Mucosa of stomach (tissue), 1 donor: ENCODE results near the gene RPUSD1.
"Not testable (repeated sequence)": the region's sequence is repeated elsewhere in the genome, so short reads cannot be mapped to it uniquely, and the experiment has no call there.

ENCODE experiments used
- H3K27me3 ChIP-seq: one replicate; pipeline ENCODE4 v1.7.0; 2013; ENCODE audit warnings: mild to moderate bottlenecking, low read length; ENCODE audit not compliant: control insufficient read depth, insufficient read depth
- H3K36me3 ChIP-seq: one replicate; pipeline ENCODE4 v1.7.0; 2013; ENCODE audit warnings: low read length; ENCODE audit not compliant: control insufficient read depth, insufficient read depth
- H3K4me1 ChIP-seq: one replicate; pipeline ENCODE4 v1.7.0; 2013; ENCODE audit warnings: mild to moderate bottlenecking, low read length; ENCODE audit not compliant: control insufficient read depth, insufficient read depth
- H3K4me3 ChIP-seq: one replicate; pipeline ENCODE4 v1.7.0; 2013; ENCODE audit warnings: low read length
- H3K9ac ChIP-seq: one replicate; pipeline ENCODE4 v1.7.0; 2013; ENCODE audit warnings: mild to moderate bottlenecking, low read length, moderate library complexity
- H3K9me3 ChIP-seq: one replicate; pipeline ENCODE4 v1.7.0; 2013; ENCODE audit warnings: mild to moderate bottlenecking, low read length, moderate library complexity; ENCODE audit not compliant: control insufficient read depth
- donor health status: Pancreatic carcinoma.

RPUSD1 gene

DNA sequence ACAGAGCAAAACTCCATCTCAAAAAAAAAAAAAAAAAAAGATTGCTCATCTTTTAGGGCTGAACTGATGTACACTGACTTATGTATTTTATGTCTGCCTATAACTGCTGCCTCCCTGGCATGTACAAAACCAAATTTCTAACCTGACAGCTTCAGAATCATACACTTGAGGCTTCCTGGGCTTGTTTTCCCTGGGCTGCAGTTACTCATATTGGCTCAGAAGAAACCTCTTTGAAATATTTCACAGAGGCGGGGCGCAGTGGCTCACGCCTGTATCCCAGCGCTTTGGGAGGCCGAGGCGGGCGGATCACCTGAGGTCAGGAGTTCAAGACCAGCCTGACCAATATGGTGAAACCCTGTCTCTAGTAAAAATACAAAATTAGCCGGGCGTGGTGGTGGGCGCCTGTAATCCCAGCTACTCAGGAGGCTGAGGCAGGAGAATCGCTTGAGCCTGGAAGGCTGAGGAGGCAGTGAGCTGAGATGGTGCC, 34.0 kb downstream of the RPUSD1 start:
- not testable (repeated sequence) for H3K9ac ChIP-seq, H3K4me3 ChIP-seq, H3K4me1 ChIP-seq, H3K9me3 ChIP-seq, H3K36me3 ChIP-seq
- peaks cover 15% of the 10 kb centered on the region for H3K27me3 ChIP-seq

DNA sequence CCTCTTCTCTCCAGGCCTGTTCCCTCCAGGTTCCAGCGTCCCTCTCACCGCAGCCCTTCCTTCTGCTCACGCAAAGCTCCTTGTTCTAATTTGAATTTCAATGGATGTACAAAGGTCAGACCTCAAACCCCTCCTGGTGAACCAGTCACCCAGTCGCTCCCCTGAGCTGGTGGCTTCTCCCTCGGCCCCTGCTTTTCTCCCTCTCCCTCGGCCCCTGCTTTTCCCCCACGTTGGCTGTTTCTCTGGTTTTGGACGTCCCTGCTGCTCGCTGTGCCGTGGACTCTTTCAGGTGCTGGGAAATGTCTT, 36.2 kb downstream of the RPUSD1 start:
- H3K9ac ChIP-seq: no peak overlapping the region
- peaks cover 15% of the 10 kb centered on the region for H3K27me3 ChIP-seq
- peaks cover 5% of the 10 kb centered on the region for H3K4me1 ChIP-seq

DNA sequence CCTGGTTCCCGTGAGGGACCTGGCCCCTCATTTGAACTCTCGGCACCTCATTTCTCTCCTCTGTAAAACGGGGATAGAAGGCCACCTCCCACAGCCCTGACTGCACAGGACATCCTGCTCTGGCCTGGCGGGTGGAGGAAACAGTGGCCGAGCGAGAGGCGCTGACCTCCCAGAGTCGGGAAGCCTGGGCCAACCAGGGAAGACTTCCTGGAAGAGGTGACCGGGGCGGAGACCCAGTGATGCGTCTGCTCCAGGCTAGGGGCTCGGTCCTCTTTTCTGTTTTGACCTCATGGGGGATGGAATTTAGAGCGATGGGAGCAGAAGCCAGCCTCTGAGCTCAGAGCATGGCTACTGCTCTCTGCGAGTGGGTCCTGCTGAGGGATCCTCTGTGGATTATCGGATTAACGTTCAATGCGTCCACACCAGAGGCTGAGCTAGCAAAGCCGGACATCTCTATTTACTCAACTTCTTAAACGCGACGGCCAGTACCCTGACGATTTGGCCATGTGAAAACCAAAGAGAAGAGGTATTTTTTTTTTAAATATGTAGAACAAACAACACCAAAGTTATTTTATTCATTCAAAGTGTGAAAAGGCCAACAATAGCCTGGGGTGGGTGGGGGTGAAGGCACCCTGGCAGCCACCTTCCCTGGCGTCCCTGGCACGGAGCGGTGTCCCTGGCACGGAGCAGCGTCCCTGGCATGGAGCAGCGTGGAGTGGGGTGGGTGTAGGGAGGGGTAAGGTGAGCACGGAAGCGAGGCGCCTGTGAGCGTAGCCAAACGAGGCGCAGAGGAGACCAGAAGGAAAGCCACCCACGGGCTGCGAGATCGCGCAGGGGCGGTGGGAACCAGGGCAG, 36.8 kb downstream of the RPUSD1 start:
- H3K27me3 ChIP-seq: peaks cover 15% of the 10 kb centered on the region

More for the DNA sequence above, 36.2 kb downstream of the RPUSD1 start:
- Histone ChIP-seq H3K4me3 (no peak overlapping the region), H3K9me3 (no peaks in the 10 kb centered on the region), H3K36me3 (no peaks in the 10 kb centered on the region)

DNA sequence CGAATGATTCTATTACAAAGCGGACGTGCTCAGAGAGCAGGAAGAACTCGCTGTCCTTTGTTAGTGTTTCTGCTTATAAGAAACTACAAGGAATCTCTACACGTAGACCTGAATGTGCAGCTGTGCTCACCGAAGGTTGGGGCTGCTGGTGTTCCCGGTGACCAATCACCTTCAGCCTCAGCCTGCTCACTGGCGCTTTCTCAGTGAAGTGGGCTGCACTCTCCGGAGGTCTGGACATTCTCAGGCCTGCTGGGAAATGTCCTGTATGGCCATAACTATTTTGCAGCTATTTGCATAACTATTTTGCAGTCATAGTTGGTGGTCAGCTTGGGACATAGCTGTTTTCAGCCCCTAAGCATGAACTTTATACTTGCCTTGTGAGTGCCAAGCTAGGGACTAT, 37.7 kb downstream of the RPUSD1 start:
- Histone ChIP-seq H3K27me3 (peaks cover 15% of the 10 kb centered on the region), H3K9ac (no peak overlapping the region), H3K36me3 (no peaks in the 10 kb centered on the region), H3K4me1 (peaks cover 5% of the 10 kb centered on the region), H3K9me3 (no peaks in the 10 kb centered on the region), H3K4me3 (no peak overlapping the region)

More for the DNA sequence above, 36.8 kb downstream of the RPUSD1 start:
- Histone ChIP-seq H3K36me3 (no peaks in the 10 kb centered on the region), H3K9me3 (no peaks in the 10 kb centered on the region), H3K9ac (no peak overlapping the region), H3K4me3 (no peak overlapping the region), H3K4me1 (peaks cover 5% of the 10 kb centered on the region)

- H3K9me3 ChIP-seq: no peaks in the 10 kb centered on the region
- no peak overlapping the region for H3K9ac ChIP-seq
- peaks cover 5% of the 10 kb centered on the region for H3K4me1 ChIP-seq
- H3K4me3 ChIP-seq: no peak overlapping the region
- H3K36me3 ChIP-seq: no peaks in the 10 kb centered on the region
- peaks cover 15% of the 10 kb centered on the region for H3K27me3 ChIP-seq
These were observed 39.2 kb downstream of the RPUSD1 start for GRCh38 chr16:749010-749409.

DNA sequence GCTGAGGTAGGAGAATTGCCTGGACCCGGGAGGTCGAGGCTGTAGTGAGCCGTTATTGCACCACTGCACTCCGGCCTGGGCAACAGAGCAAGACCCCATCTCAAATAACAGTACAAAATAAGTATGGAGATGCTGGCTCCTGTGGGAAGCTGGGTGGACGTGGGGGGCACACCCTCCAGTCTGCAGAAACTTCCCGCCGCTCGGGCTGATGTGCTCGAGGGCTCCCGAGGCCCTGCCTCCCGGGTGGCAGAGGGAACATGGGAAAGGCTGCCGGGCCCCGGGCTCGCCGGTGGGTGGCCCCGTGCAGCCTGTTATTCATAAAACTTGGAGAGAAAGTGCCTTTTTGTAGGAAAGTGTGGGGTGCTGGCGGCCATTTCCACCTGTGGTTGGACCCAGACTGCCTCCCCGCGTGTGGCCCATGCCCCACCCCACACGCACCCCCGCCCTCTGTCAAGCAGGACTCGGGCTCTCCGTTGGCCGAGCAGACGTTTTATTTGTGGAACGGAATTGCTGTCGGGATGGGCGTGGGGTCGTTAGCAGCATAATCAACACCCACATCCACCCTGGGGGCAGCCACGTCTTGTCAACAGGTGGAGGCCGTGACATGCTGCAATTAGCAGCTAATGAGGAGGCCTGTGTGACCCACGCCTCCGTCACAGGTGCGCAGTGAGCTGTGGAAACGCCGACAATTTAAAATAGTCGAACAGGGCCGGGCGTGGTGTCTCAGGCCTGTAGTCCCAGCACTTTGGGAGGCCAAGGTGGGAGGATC, 40.0 kb downstream of the RPUSD1 start:
- Histone ChIP-seq H3K4me3 (no peak overlapping the region), H3K9me3 (no peaks in the 10 kb centered on the region), H3K27me3 (peaks cover 15% of the 10 kb centered on the region), H3K9ac (no peak overlapping the region), H3K36me3 (no peaks in the 10 kb centered on the region), H3K4me1 (peaks cover 5% of the 10 kb centered on the region)

DNA sequence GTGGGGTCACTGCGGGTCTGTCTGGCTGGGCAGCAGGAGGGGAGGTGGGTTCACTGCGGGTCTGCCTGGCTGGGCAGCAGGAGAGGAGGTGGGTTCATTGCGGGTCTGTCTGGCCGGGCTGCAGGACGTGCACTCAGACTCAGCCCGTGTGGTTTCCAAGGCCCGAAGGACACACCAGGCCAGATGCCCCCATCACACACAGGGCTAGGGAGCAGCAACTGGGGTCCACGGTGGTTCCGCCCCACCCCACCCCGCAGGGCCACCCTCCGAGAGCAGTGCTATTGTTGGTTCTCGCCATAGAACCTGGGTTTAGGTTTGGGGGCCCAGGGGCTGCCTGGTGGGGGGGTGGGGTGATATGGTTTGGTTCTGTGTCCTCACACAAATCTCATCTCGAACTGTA, 41.5 kb downstream of the RPUSD1 start:
- H3K9ac ChIP-seq: no peak overlapping the region
- no peaks in the 10 kb centered on the region for H3K4me1 ChIP-seq
- peaks cover 4% of the 10 kb centered on the region for H3K27me3 ChIP-seq
- no peaks in the 10 kb centered on the region for H3K36me3 ChIP-seq
- no peaks in the 10 kb centered on the region for H3K9me3 ChIP-seq
- H3K4me3 ChIP-seq: no peak overlapping the region

DNA sequence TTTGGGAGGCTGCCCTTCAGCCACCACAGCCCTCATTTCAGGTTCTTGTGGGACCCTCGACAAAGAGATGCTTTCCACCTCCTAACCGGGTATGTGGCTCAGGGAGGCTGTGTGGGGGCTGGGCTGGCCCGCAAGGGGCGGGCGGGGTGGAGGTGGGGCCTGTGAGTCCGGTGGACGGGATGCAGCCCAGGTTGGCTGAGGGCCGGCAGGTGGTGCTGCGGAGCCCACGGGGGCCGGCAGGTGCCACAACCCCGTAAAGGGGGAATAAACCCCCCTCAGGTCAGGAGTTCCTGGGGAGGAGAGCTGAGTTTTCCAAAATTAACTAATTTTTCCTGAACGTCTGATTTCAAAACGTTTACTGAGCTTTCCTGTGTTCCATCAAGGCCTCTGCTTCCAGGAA, 42.4 kb downstream of the RPUSD1 start:
- no peaks in the 10 kb centered on the region for H3K36me3 ChIP-seq
- H3K9me3 ChIP-seq: no peaks in the 10 kb centered on the region
- no peaks in the 10 kb centered on the region for H3K4me1 ChIP-seq
- H3K9ac ChIP-seq: no peak overlapping the region
- H3K27me3 ChIP-seq: no peaks in the 10 kb centered on the region
- no peak overlapping the region for H3K4me3 ChIP-seq

DNA sequence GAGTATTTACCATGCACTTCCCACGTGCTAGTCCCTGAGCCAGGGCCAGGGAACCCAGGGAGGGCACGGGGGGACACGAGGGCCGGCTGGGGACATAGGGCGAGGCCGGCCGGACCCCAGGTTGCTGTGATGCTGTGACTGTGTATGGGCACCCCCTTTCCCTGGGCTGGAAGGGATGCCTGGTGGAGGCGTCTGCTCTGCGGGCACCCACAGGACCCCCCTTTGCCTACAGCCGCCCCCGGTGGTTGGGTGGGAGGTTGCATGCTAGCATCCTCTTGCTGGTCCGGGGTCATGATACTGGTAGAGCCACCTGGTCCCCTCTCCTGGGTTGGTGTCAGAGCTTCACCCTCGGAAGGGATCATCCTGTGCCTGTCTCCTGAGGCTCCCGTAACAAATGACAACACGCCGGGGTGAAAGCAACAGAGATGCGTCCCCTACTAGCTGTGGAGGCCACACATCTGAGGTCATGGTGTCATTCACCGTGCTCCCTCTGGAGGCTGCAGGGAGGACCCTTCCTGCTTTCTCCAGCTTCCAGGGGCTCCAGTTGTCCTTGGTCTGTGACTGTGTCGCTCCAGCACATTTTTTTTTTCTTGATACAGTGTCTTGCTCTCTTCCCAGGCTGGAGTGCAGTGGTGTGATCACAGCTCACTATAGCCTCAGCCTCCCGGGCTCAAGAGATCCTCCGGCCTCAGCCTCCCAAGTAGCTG, 44.2 kb downstream of the RPUSD1 start:
- Histone ChIP-seq H3K27me3 (no peaks in the 10 kb centered on the region), H3K9ac (no peak overlapping the region), H3K4me1 (peaks cover 8% of the 10 kb centered on the region), H3K9me3 (no peaks in the 10 kb centered on the region), H3K36me3 (no peaks in the 10 kb centered on the region), H3K4me3 (no peak overlapping the region)

GRCh38 chr16:742894-743293, 45.3 kb downstream of the RPUSD1 start:
- H3K4me3 ChIP-seq, H3K4me1 ChIP-seq, H3K27me3 ChIP-seq, H3K36me3 ChIP-seq, H3K9me3 ChIP-seq, H3K9ac ChIP-seq: not testable (repeated sequence)

DNA sequence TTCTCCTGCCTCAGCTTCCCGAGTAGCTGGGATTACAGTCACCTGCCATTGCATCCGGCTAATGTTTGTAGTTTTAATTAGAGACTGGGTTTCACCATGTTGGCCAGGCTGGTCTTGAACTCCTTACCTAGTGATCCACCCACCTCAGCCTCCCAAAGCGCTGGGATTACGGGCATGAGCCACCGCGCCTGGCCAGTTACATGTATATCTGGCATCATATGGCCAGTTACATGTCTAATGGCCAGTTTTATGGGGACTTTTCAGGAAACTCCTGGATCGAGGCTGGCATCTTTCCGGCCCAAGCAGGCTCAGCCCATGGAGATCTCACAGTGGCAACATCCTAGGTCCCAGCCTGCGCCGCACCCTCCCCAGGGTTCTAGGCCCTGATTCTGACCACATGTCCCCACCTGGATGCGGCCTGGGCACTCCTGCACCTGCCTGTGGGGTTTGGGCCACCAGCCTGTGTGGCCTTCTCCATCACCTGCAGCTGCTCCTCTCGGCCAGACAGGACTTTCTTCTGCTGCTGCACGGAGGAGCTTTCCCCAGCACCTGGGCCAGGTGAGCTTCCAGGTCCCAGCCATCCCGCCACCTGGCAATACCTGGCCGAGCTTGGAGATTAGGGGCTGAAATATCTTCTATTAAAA, 46.1 kb downstream of the RPUSD1 start:
- Histone ChIP-seq H3K4me3 (no peak overlapping the region), H3K36me3 (no peaks in the 10 kb centered on the region), H3K4me1 (peaks cover 11% of the 10 kb centered on the region), H3K9me3 (no peaks in the 10 kb centered on the region), H3K27me3 (no peaks in the 10 kb centered on the region), H3K9ac (no peak overlapping the region)
